T47D (cell line): ENCODE data around the gene NRXN2.

Experiments used
- DNase-seq, 2 experiments: peaks; one replicate each; pipeline versions ENCODE4 v3.0.0 to v3.0.0-alpha.2; 2011 to 2012; ENCODE audit warnings: low read depth in 1 of 2, low spot score in 1 of 2
- JUND ChIP-seq: IDR thresholded peaks from 2 replicates; pipeline ENCODE4 v1.6.1; 2012; ENCODE audit warnings: low read depth
- in situ Hi-C: cut with HindIII; loops from 2 replicates; pipeline ENCODE4 v1.10.0; 2016; ENCODE audit warnings: low sequenced_read_pairs, low pct_unique_long_range_greater_than_20kb

Gene NRXN2

GRCh38 chr11:64734811-64735724 lies 12.1 kb upstream of the NRXN2 start:
- in situ Hi-C loops: no loop called here
- TF ChIP-seq JUND: no peak
- DNase-seq: no peak

- no peak for DNase-seq
- TF ChIP-seq JUND: no peak
- in situ Hi-C loops: no loop called here
Measured at GRCh38 chr11:64731601-64732000, 8.6 kb upstream of the NRXN2 start.

- peak; percentile 79 to 91 for DNase-seq
- in situ Hi-C loops: no loop called here
Measured at GRCh38 chr11:64729851-64730382, 6.9 kb upstream of the NRXN2 start.

GRCh38 chr11:64728757-64729365 lies 5.9 kb upstream of the NRXN2 start:
- no peak for TF ChIP-seq JUND
- in situ Hi-C loops: no loop called here

More at GRCh38 chr11:64729851-64730382, 6.9 kb upstream of the NRXN2 start:
- TF ChIP-seq JUND: no peak

GRCh38 chr11:64726867-64727530 lies 4.0 kb upstream of the NRXN2 start:
- no peak for TF ChIP-seq JUND
- DNase-seq: no peak
- in situ Hi-C loops: no loop called here

More at GRCh38 chr11:64728757-64729365, 5.9 kb upstream of the NRXN2 start:
- no peak for DNase-seq

- DNase-seq: no peak
- TF ChIP-seq JUND: no peak
- in situ Hi-C loops: no loop called here
Measured at GRCh38 chr11:64726211-64726641, 3.2 kb upstream of the NRXN2 start.

- DNase-seq: no peak
- in situ Hi-C loops: no loop called here
- TF ChIP-seq JUND: no peak
Measured at GRCh38 chr11:64724863-64725532, 2.0 kb upstream of the NRXN2 start.

GRCh38 chr11:64723907-64724862 lies 1.2 kb upstream of the NRXN2 start:
- in situ Hi-C loops: no loop called here
- TF ChIP-seq JUND: no peak
- DNase-seq: no peak

- no peak for TF ChIP-seq JUND
- in situ Hi-C loops: no loop called here
- DNase-seq: no peak
Measured at GRCh38 chr11:64722141-64723065, 594 bp downstream of the NRXN2 start.

GRCh38 chr11:64721359-64721699 lies 1.7 kb downstream of the NRXN2 start:
- DNase-seq: no peak
- in situ Hi-C loops: no loop called here

More at GRCh38 chr11:64721359-64721699, 1.7 kb downstream of the NRXN2 start:
- TF ChIP-seq JUND: no peak
